ENCODE results near the gene RTEL1.

GRCh38 chr20:63718996-63719395 is 60.9 kb downstream of the RTEL1 start:
- TF ChIP-seq POLR2A (IDR thresholded peaks at IDR 0.05) (no peak), CTCF (IDR thresholded peaks at IDR 0.05) (no peak), EP300 (IDR thresholded peaks at IDR 0.05) (no peak)
